ENCODE data around the gene C1QTNF5. TPM values are rescaled to one million over a fixed set of nuclear protein-coding genes. Genes with fewer than 3 reads are reported as not detected.
A peak's percentile ranks its signal among the peaks of the same experiment; 100 is the strongest.

The C1QTNF5 gene
- total RNA-seq, 1 donor = 5.3 TPM

DNA sequence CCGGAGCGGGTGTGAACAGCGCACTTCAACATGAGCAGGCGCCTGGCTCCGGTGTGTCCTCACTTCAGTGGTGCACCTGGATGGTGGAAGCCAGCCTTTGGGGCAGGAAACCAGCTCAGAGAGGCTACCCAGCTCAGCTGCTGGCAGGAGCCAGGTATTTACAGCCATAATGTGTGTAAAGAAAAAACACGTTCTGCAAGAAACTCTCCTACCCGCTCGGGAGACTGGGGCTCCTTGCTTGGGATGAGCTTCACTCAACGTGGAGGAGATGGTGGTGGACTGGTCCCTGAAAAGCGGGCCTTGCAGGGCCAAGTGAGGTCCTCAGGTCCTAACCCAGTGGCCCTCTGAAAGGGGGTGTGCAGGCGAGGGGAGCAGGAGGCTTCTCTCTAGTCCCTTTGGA, 31.3 kb downstream of the C1QTNF5 start:
- no peak overlapping the region for H3K4me3 ChIP-seq (ENCODE audit: low read depth, low read length)
- no peak for DNase-seq (ENCODE audit: low read depth)
- TF ChIP-seq, protein P1, sequence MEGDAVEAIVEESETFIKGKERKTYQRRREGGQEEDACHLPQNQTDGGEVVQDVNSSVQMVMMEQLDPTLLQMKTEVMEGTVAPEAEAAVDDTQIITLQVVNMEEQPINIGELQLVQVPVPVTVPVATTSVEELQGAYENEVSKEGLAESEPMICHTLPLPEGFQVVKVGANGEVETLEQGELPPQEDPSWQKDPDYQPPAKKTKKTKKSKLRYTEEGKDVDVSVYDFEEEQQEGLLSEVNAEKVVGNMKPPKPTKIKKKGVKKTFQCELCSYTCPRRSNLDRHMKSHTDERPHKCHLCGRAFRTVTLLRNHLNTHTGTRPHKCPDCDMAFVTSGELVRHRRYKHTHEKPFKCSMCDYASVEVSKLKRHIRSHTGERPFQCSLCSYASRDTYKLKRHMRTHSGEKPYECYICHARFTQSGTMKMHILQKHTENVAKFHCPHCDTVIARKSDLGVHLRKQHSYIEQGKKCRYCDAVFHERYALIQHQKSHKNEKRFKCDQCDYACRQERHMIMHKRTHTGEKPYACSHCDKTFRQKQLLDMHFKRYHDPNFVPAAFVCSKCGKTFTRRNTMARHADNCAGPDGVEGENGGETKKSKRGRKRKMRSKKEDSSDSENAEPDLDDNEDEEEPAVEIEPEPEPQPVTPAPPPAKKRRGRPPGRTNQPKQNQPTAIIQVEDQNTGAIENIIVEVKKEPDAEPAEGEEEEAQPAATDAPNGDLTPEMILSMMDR (IDR thresholded peaks at IDR 0.05; ENCODE audit: insufficient read depth, low read length) = no peak

DNA sequence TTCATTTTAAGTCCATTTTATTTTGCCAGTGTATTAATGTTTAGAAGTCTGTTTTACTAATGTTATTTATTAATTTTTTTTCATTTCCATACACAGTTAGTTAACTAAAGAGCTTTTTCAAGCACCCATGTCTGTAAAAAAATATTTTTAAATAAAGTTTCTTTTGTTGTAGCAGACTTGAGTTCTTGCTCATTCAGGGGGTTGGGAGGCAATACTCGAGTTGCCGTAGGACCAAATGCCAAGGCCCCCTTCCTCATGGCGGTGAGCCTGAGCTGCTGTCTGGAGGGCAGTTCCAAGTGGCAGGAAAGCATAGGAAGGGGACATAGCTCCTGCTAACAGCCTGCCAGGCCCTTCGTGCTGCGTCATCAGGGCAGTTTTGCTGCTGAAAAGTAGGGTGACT, 32.7 kb downstream of the C1QTNF5 start:
- TF ChIP-seq, protein P1 (IDR thresholded peaks at IDR 0.05; ENCODE audit: insufficient read depth, low read length) = no peak
- DNase-seq (ENCODE audit: low read depth) = no peak
- no peak overlapping the region for H3K4me3 ChIP-seq (ENCODE audit: low read depth, low read length)

DNA sequence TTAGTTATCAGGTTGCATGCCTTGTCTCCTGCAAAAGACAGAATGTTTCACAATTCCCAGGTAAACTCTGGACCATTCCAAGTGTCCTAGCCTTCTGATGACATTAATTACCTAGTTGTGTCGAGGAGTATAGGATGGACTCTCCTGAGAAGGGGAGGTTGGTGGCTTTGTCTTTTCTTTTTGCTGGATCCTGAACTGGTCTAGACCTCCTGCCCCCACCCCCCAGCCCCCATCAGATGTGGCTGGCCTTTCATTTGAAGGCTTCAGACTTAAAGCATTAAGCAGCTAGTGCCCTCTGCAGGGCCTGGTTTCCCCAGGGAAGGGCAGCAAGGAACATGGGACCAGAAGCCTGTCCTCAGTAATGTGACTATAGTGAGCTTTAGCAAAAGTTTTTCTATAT, 33.5 kb downstream of the C1QTNF5 start:
- TF ChIP-seq, protein P1 (IDR thresholded peaks at IDR 0.05; ENCODE audit: insufficient read depth, low read length) = no peak
- H3K4me3 ChIP-seq (ENCODE audit: low read depth, low read length) = no peak overlapping the region
- DNase-seq (ENCODE audit: low read depth) = no peak

DNA sequence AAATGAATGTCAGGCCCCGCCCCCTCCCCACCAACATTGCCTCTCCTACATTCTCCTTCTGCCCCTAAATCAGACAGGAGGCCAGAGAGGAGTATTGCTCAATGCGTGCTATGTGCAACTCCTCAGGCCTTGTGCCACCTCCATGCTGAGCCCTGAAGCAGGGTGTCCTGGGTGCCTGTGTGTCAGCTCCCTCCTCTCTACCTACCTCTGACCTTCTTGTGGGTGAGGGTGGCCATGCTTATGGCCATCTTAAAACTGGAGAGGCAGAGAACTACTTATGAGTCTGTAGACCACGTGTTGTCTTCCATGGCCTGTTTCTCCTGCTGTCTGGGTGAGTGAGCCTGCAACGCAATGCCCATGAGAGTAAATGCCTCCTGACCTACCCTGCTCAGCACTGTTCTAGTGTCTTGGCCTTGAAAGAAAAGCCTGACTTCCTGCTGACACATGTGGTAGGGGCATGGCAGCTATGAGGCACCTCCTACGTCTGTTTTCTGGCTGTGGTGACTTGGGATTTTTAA, 34.3 kb downstream of the C1QTNF5 start:
- TF ChIP-seq, protein P1 (IDR thresholded peaks at IDR 0.05; ENCODE audit: insufficient read depth, low read length) = no peak
- peak; percentile 19 for DNase-seq (ENCODE audit: low read depth)
- no peak overlapping the region for H3K4me3 ChIP-seq (ENCODE audit: low read depth, low read length)

DNA sequence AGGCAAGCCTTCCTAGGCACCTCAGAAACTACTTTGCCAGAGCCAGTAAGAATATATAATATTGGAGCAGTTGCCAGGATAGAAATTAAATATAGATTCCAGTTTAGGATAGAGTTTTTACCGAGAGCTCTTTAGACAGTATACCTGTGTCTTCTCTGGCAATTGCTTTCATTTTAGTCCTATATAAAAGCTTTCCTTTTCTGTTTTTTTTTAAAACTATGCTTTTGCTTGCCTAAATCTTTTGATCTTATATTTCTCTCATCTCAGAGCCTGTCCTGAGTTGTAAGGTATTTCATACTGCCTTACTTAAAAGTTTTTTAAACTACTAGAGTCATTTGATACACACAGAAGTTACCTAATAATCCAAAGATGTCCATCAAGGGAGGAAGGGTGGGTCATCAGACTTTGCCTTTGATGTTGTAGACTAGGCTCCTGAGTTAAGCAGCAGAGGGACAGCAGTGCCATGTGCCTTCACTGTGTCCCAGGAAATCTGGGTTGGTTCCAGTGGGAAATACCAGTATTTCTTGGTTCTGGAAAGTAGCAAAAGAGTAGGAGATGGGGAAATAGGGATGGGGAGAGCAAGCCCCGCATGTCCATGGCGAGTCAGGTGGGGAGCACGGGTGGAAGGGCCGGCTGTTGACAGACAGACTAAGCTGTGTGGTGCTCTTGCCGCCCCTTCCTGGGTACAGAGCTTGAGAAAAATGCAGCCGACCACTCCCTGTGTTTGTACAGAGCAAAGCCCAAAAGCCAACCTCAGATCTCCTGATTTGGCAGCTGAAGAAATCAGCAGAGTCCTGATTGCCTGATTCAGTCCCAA, 34.9 kb downstream of the C1QTNF5 start:
- DNase-seq (ENCODE audit: low read depth) = no peak
- no peak overlapping the region for H3K4me3 ChIP-seq (ENCODE audit: low read depth, low read length)
- TF ChIP-seq, protein P1 (IDR thresholded peaks at IDR 0.05; ENCODE audit: insufficient read depth, low read length) = no peak

DNA sequence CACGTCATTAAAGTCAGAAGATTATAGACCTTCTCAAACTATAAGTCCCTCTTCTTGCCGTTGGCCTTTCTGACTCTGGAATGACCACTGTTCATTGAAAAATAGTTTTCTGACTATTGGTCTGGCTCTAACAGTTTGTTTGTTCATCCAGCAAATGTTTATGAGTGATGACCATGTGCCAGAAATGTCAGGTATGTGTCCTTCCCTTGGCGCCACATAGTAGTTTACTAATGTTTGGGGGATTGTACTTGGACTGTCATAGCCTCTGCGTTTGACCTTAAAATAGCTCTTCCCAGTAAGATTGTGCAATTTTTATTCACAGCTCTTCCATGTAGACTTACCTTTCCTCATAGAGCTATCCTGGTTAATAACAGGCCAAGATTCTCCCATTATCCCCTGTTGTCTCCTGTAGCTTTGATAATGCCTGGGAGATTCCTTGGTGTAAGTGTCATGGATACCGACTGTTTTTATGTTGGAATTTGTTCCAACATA, 37.4 kb downstream of the C1QTNF5 start:
- no peak overlapping the region for H3K4me3 ChIP-seq (ENCODE audit: low read depth, low read length)
- TF ChIP-seq, protein P1 (IDR thresholded peaks at IDR 0.05; ENCODE audit: insufficient read depth, low read length) = no peak
- DNase-seq (ENCODE audit: low read depth) = no peak
